ENCODE data around the gene ZDHHC19.
"Not testable (repeated sequence)": the region's sequence is repeated elsewhere in the genome, so short reads cannot be mapped to it uniquely, and the experiment has no call there.

Gene ZDHHC19

GRCh38 chr3:196178993-196179379 is 32.2 kb downstream of the ZDHHC19 start:
- DNase-seq (ENCODE audit: low read depth in 2 of 2), result no peak

DNA sequence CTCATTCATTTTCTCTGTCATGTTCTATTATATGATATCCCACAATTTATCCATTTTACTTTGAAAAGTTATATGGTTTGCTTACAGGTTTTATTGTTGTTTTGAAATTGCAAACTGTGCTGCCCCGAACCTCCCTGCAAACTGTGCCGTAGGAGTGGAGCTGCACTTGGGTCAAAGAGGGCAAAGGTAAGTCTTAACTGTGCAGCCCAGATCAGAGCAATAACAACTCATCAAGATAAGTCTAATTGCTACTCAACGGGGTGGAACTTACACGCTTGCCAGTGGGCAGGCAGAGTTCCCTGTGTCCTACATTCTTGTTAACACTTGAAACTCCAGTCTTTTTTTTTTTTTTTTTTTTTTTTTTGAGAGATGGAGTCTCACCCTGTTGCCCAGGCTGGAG is 33.2 kb downstream of the ZDHHC19 start:
- DNase-seq (ENCODE audit: low read depth in 2 of 2), result no peak

DNA sequence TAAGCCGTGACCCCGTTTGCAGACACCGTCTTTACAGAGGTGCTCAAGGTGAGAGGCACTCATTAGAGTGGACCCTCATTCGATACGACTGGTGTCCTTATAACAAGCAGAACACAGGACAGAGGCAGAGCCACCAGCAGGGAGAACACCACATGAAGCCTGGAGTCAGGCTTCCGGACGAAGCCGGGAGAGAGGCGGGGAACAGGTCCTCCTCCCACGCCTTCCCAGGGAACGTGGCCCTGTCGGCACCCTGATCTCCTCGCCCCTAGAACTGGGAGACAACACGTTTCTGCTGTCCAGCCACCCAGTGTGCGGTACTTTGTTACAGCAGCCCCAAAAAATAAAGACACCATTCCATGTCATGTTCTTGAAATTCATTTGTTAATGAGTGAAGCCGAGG is 33.6 kb downstream of the ZDHHC19 start:
- DNase-seq (ENCODE audit: low read depth in 2 of 2), result no peak

DNA sequence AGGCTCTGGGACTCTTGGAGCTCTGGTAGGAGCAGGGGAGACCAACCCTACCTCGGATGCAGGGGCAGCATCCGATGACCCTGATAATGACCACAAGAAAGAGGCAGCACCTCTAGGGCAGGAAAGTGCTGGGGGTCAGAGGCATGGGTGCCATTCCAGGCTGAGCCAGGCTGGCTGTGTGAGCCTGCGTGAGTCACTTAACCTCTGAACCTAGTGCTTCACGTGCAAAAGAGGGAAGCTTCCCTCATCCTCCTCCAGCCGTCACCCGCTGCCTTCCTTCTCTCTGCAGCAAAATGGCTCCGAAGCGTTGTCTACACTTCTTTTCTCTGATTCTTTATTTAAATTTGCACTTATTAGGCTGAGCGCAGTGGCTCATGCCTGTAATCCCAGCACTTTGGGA is 35.5 kb downstream of the ZDHHC19 start:
- DNase-seq (ENCODE audit: low read depth in 2 of 2), result no peak

- no peak for DNase-seq (ENCODE audit: low read depth in 2 of 2)
These were observed 36.0 kb downstream of the ZDHHC19 start for GRCh38 chr3:196175116-196175625.

GRCh38 chr3:196174652-196175051 is 36.5 kb downstream of the ZDHHC19 start:
- DNase-seq (ENCODE audit: low read depth in 2 of 2), result no peak

- DNase-seq (ENCODE audit: low read depth in 2 of 2), result not testable (repeated sequence)
These were observed 40.9 kb downstream of the ZDHHC19 start for GRCh38 chr3:196170296-196170695.

DNA sequence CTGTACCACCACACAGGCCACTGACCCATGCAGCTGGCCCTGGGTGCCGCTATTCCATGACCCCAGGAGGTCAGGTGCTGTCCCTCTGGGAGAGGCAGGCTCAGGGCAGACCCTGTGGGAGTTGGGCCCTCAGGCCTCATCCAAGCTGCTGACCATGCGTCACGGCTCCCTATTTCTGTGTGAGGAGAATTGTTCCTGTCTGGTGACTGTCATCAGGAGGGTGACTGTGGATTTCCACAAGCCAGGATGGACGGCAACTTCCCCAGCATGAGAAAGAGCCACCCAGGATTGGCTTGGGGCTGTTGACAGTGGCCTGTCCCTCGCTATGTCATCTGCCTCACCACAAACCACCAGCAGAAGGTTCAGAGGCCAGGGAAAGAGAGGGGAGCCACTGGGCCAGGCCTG is 41.4 kb downstream of the ZDHHC19 start:
- DNase-seq (ENCODE audit: low read depth in 2 of 2), result no peak

- no peak for DNase-seq (ENCODE audit: low read depth in 2 of 2)
These were observed 42.3 kb downstream of the ZDHHC19 start for GRCh38 chr3:196168808-196169391.

- DNase-seq (ENCODE audit: low read depth in 2 of 2), result no peak
These were observed 44.5 kb downstream of the ZDHHC19 start for GRCh38 chr3:196166741-196167140.

GRCh38 chr3:196165850-196166249 is 45.4 kb downstream of the ZDHHC19 start:
- no peak for DNase-seq (ENCODE audit: low read depth in 2 of 2)

DNA sequence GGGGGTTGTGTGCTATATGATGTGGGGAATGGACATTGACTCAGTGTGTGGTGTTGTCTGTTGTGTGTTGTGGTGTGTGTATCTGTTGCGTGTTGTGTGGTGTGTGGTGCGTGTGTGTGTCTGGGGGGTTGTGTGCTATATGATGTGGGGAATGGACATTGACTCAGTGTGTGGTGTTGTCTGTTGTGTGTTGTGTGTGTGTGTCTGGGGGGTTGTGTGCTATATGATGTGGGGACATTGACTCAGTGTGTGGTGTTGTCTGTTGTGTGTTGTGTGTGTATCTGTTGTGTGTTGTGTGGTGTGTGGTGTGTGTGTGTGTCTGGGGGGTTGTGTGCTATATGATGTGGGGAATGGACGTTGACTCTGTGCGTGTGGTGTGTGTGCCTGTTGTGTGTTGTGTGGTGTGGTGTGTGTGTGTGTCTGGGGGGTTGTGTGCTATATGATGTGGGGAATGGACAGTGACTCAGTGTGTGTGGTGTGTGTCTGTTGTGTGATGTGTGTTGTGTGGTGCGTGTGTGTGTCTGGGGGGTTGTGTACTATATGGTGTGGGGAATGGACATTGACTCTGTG is 46.1 kb downstream of the ZDHHC19 start:
- DNase-seq (ENCODE audit: low read depth in 2 of 2), result not testable (repeated sequence)

DNA sequence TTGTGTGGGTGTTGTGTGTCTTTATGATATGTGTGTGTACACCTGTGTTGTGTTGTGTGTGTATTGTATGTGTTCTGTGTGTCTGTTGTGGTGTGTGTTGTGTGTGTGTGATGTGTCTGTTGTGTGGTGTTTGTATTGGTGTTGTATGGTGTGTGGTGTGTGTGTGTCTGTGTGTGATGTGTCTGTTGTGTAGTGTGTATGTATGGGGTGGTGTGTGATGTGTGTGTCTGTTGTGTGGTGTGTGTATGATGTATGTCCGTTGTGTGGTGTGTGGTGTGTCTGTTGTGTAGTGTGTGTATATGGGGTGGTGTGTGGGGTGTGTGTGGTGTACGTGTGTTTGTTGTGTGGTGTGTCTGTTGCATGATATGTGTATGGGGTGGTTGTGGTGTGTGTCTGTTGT is 46.6 kb downstream of the ZDHHC19 start:
- DNase-seq (ENCODE audit: low read depth in 2 of 2), result no peak

DNA sequence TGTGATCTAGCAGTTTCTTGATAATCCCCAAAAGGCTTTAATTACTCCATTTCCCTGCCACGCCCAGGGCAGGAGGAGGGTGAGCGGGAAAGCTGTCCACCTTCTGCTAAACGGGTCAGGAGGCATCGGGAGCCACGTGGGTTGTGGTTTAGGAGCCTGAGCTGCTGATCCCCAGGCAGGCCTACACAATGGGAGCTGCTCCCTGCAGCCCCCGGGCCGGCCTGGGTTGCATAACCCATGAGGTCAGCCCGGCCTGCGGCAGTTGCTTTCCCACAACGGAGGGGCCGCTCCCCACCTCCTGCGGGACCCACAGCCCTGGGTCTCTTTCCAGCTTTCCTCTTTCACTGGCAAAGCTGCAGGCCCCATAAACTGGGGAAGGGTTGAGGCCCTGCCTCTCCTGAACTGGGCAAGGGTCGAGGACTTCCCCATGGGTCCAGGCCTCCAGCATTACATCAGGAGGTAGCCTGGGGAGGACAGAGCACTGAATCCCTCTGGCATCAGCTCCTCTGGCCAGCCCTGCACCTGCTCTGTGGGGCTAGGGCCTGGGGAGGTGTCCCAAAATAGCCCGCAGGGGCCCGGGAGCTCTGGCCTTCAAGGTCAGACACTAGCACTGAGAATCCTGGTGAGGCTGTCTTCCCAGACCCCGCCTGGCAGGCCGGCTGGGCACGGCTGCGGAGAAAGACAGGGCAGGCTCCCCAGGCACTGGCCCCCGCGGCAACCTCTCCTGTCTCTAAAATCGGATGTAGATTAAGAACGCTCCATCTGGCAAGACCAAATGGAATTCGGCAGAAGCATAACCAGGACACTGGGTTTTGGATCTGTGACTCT is 47.3 kb downstream of the ZDHHC19 start:
- DNase-seq (ENCODE audit: low read depth in 2 of 2), result no peak

DNA sequence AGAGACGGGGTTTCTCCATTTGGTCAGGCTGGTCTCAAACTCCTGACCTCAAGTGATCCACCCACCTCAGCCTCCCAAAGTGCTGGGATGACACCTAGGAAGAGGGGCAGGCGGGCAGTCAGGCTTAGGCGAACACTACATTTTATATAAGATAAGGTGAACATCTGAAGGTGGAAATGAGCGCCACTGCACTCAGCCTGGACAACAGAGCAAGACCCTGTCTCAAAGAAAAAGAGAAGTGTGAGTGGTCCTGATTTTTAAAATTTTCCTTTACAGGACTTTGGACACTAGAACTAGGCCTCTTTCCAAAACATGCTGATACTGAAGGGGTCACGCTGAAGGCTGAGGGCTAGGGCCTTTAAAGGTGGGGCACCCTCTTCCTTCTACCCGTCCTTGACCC is 48.0 kb downstream of the ZDHHC19 start:
- DNase-seq (ENCODE audit: low read depth in 2 of 2), result no peak

- DNase-seq (ENCODE audit: low read depth in 2 of 2), result no peak
These were observed 48.5 kb downstream of the ZDHHC19 start for GRCh38 chr3:196162679-196163078.

DNA sequence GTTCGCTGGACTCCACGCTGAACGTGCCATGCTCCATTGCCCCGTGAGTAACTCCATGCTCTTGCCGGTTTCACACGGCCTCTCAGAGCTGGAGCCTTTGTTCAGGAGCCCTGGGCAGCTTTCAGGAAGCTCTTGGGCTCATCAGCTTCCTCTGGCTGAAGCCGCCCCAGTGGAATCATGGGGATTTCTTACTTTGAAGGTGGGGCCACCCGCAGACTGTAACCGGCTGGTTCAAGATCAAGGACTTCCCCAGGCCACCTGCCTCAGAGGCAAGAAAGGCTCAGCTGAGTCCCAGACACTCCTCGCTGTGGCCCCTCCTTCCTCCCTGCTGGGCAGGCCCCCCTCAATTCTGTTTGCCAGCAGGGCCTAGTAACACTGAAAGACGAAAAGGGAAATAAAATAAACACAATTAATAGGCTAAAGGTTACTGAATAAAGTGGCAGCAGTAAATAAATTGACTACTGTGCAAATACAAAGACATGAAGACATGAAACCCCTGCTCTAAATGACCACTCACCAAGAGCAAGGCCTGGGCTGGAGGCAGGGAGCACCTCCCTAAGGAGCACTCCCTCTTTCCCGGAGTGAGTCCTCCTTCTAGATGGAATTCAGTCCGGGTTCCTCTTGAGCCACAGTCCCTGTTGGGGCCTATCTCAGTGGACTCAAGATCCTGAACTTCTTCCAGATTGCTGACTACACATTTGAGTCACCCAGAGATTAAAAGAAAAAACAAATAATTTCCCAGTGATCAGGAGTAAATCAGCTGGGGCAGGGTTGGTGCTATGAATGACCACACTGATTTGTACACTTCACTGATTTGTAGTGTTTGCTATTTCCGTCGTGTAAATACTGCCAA is 51.0 kb downstream of the ZDHHC19 start:
- no peak for DNase-seq (ENCODE audit: low read depth in 2 of 2)

GRCh38 chr3:196159526-196159925 is 51.7 kb downstream of the ZDHHC19 start:
- DNase-seq (ENCODE audit: low read depth in 2 of 2), result no peak

DNA sequence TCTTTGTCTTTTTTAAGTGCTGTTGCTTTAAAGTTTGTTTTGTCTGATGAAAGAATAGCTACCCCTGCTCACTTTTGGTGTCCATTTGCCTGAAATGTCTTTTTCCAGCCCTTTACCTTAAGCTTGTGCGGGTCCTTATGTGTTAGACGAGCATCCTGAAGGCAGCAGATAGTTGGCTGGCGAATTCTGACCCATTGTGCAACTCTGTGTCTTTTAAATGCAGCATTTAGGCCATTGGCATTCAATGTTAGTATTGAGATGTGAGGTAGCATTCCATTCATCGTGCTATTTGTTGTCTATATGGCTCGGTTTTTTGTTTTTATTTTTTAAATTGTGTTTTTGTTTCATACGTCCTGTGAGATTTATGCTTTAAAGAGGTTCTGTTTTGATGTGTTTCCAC is 55.0 kb downstream of the ZDHHC19 start:
- no peak for DNase-seq (ENCODE audit: low read depth in 2 of 2)

DNA sequence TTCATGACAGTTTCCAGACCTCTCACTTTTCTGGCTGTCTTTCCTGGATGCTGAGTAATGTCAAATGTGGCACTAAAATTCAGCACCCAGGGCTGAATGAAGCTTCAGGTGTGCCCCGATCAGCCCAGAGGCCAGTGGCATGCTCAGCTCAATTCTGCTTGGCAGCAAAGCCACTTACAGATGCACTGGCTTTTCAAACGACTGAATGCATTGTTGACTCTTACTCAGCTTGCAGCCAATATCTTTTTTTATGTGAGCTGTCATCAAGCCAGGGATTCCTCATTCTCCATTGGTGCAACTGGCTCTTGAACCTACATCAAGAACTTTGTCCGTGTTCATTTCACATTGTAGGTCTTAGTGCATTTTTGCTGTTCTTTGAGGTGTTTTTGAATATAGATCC is 60.7 kb downstream of the ZDHHC19 start:
- DNase-seq (ENCODE audit: low read depth in 2 of 2), result no peak

GRCh38 chr3:196149831-196150301 is 61.3 kb downstream of the ZDHHC19 start:
- DNase-seq (ENCODE audit: low read depth in 2 of 2), result no peak

GRCh38 chr3:196149375-196149774 is 61.8 kb downstream of the ZDHHC19 start:
- no peak for DNase-seq (ENCODE audit: low read depth in 2 of 2)

Data from stimulated activated CD8-positive, alpha-beta memory T cell treated with anti-CD3 and anti-CD28 coated beads, Interleukin-2, amount 100 ng/mL, for 1 hour (primary cell).